ENCODE results near the gene MUC2. TPM values are rescaled to one million over a fixed set of nuclear protein-coding genes. Genes with fewer than 3 reads are reported as not detected.

Gene MUC2
- polyA plus RNA-seq, 3 donors: not detected

DNA sequence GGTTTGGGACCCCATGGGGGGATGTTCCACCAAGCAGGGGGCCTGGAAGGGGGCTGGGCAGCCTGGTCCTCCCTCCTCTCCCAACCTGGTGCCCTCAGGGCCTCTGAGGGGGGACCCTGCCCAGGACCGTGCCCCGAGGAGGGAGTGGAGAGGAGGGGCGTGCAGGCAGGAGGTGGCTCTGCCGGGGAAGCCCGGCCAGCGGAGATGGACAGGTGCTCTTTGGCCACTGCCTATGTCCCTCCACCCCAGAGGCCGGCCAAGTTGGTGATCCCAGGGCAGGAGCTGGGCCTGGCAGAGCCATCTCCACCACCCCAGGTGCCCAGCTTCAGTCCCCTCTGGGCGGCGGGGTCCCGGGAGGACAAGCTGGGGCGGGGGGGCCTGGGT is 2.4 kb downstream of the MUC2 start:
- no peak for DNase-seq

DNA sequence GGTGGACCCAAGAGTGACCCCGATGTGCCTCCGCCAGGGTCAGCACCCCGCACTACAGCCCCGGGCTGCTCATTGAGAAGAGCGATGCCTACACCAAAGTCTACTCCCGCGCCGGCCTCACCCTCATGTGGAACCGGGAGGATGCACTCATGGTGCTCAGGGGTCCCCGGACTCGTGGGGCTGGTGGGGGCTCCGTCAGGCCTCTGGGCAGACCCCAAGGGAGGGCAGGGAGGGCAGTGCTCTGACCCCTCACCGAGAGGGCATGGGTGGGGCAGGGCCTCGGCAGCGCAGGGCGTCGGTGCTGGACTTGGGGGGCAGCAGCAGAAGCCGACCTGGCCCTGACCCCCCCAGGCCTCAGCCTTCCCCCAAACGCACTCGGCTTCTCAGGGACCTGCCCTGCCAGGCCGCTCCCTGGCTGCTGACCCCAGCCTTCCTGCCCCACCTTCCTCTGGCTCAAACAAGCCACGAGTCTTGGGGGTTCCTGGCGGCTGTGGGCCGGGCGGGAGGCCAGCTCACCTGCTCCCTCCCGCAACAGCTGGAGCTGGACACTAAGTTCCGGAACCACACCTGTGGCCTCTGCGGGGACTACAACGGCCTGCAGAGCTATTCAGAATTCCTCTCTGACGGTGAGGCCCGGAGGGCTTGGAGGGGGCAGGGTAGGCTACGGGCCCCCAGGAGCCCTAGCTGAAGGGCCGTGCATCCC is 2.9 kb downstream of the MUC2 start:
- no peaks in the 10 kb centered on the region for H3K79me2 ChIP-seq (ENCODE audit: insufficient read depth, low read length)
- WGBS (ENCODE audit: insufficient coverage): 78% methylated on average over 31 of the region's 33 CpGs
- no peaks in the 10 kb centered on the region for H3K27me3 Mint-ChIP-seq (ENCODE audit: low read depth in 3 of 3)
- H3K4me3 ChIP-seq (replicated peaks in 1 of 3; ENCODE audit: low read depth in 2 of 3, low read length in 3 of 3): no peak overlapping the region
- H3K4me1 ChIP-seq (ENCODE audit: control insufficient read depth in 1 of 2, insufficient read depth in 2 of 2, low read length in 2 of 2): peaks cover 7 to 10% of the 10 kb centered on the region in 2 donors
- no peak overlapping the region for H3K27ac ChIP-seq (ENCODE audit: low read depth in 1 of 2, low read length in 2 of 2)
- intact Hi-C loops (cut with micrococcal nuclease): no loop called here
- no peak overlapping the region for H3K9ac ChIP-seq (ENCODE audit: insufficient read depth, low read length, poor library complexity, severe bottlenecking)
- peaks cover 6% of the 10 kb centered on the region for H3K4me1 Mint-ChIP-seq
- no peak overlapping the region for H3K4me2 ChIP-seq (replicated peaks; ENCODE audit: extremely low read depth, low read length, poor library complexity, severe bottlenecking)
- no peak for DNase-seq
- H3K9me3 Mint-ChIP-seq: peaks cover 0 to 2% (median 0%) of the 10 kb centered on the region in 7 donors
- H4K20me1 ChIP-seq (ENCODE audit: insufficient read depth, low read length): no peaks in the 10 kb centered on the region
- H3K27ac Mint-ChIP-seq: no peak overlapping the region
- H3K36me3 Mint-ChIP-seq: no peaks in the 10 kb centered on the region
- H3K27me3 ChIP-seq (ENCODE audit: control insufficient read depth in 2 of 2, insufficient read depth in 2 of 2, low read length in 2 of 2): no peaks in the 10 kb centered on the region
- no peak overlapping the region for H2AFZ ChIP-seq (ENCODE audit: insufficient read depth, low read depth, low read length, poor library complexity, severe bottlenecking)
- no peak overlapping the region for H3K4me3 Mint-ChIP-seq
- H3K9me3 ChIP-seq (replicated peaks in 1 of 2; ENCODE audit: control insufficient read depth in 1 of 2, insufficient read depth in 1 of 2, low read length in 2 of 2): peaks cover 0 to 18% of the 10 kb centered on the region in 2 donors
- TF ChIP-seq, protein P1, sequence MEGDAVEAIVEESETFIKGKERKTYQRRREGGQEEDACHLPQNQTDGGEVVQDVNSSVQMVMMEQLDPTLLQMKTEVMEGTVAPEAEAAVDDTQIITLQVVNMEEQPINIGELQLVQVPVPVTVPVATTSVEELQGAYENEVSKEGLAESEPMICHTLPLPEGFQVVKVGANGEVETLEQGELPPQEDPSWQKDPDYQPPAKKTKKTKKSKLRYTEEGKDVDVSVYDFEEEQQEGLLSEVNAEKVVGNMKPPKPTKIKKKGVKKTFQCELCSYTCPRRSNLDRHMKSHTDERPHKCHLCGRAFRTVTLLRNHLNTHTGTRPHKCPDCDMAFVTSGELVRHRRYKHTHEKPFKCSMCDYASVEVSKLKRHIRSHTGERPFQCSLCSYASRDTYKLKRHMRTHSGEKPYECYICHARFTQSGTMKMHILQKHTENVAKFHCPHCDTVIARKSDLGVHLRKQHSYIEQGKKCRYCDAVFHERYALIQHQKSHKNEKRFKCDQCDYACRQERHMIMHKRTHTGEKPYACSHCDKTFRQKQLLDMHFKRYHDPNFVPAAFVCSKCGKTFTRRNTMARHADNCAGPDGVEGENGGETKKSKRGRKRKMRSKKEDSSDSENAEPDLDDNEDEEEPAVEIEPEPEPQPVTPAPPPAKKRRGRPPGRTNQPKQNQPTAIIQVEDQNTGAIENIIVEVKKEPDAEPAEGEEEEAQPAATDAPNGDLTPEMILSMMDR (IDR thresholded peaks at IDR 0.05): no peak
- no peaks in the 10 kb centered on the region for H3K36me3 ChIP-seq (replicated peaks in 1 of 2; ENCODE audit: control insufficient read depth in 1 of 2, insufficient read depth in 2 of 2, low read length in 2 of 2)

More for the DNA sequence above, 2.4 kb downstream of the MUC2 start:
- H3K4me1 ChIP-seq (ENCODE audit: control insufficient read depth in 1 of 2, insufficient read depth in 2 of 2, low read length in 2 of 2): peaks cover 7 to 10% of the 10 kb centered on the region in 2 donors
- WGBS (ENCODE audit: insufficient coverage): 86% methylated on average over 9 of the region's 11 CpGs
- Mint-ChIP-seq H3K27me3 (ENCODE audit: low read depth in 3 of 3) (no peaks in the 10 kb centered on the region), H3K27ac (no peak overlapping the region), H3K36me3 (no peaks in the 10 kb centered on the region), H3K4me3 (no peak overlapping the region), H3K9me3 (peaks cover 0 to 2% (median 0%) of the 10 kb centered on the region in 7 donors), H3K4me1 (peaks cover 6% of the 10 kb centered on the region)
- no peak overlapping the region for H3K4me2 ChIP-seq (replicated peaks; ENCODE audit: extremely low read depth, low read length, poor library complexity, severe bottlenecking)
- no peaks in the 10 kb centered on the region for H3K79me2 ChIP-seq (ENCODE audit: insufficient read depth, low read length)
- H3K4me3 ChIP-seq (replicated peaks in 1 of 3; ENCODE audit: low read depth in 2 of 3, low read length in 3 of 3): no peak overlapping the region
- H3K9ac ChIP-seq (ENCODE audit: insufficient read depth, low read length, poor library complexity, severe bottlenecking): no peak overlapping the region
- no peak overlapping the region for H3K27ac ChIP-seq (ENCODE audit: low read depth in 1 of 2, low read length in 2 of 2)
- no peak overlapping the region for H2AFZ ChIP-seq (ENCODE audit: insufficient read depth, low read depth, low read length, poor library complexity, severe bottlenecking)
- TF ChIP-seq, protein P1 (IDR thresholded peaks at IDR 0.05): no peak
- H3K27me3 ChIP-seq (ENCODE audit: control insufficient read depth in 2 of 2, insufficient read depth in 2 of 2, low read length in 2 of 2): no peaks in the 10 kb centered on the region
- H3K9me3 ChIP-seq (replicated peaks in 1 of 2; ENCODE audit: control insufficient read depth in 1 of 2, insufficient read depth in 1 of 2, low read length in 2 of 2): peaks cover 0 to 18% of the 10 kb centered on the region in 2 donors
- no peaks in the 10 kb centered on the region for H3K36me3 ChIP-seq (replicated peaks in 1 of 2; ENCODE audit: control insufficient read depth in 1 of 2, insufficient read depth in 2 of 2, low read length in 2 of 2)
- no peaks in the 10 kb centered on the region for H4K20me1 ChIP-seq (ENCODE audit: insufficient read depth, low read length)
- intact Hi-C loops (cut with micrococcal nuclease): no loop called here

Measured in CD14-positive monocyte (primary cell).